CD4-positive, alpha-beta T cell treated with Interleukin-4 for 1 hour (primary cell): ENCODE measurements around the gene PRTFDC1.
"Not testable (repeated sequence)": the region's sequence is repeated elsewhere in the genome, so short reads cannot be mapped to it uniquely, and the experiment has no call there.

Experiments used
- DNase-seq, 2 donors: peaks; one replicate each; pipeline ENCODE4 v3.0.0-alpha.2; 2020 to 2022

The PRTFDC1 gene

GRCh38 chr10:24869354-24870015 is 82.9 kb downstream of the PRTFDC1 start:
- DNase-seq, result no peak

- no peak for DNase-seq
Measured at GRCh38 chr10:24866604-24867583, 85.5 kb downstream of the PRTFDC1 start.

GRCh38 chr10:24865783-24866182 is 86.6 kb downstream of the PRTFDC1 start:
- no peak for DNase-seq

DNA sequence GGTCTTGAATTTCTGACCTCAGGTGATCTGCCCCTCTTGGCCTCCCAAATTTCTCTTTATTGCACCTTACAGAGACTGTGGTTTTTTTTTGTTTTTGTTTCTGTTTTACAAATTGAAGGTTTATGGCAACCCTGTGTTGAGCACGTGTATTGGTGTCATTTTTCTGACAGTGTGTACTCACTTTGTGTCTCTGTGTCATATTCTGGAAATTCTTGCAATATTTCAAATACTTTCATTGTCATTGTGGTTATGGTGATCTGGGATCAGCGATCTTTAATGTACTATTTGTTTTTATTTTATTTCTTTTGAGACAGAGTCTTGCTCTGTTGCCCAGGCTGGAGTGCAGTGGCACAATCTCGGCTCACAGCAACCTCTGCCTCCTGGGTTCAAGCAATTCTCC is 89.8 kb downstream of the PRTFDC1 start:
- DNase-seq, result no peak

DNA sequence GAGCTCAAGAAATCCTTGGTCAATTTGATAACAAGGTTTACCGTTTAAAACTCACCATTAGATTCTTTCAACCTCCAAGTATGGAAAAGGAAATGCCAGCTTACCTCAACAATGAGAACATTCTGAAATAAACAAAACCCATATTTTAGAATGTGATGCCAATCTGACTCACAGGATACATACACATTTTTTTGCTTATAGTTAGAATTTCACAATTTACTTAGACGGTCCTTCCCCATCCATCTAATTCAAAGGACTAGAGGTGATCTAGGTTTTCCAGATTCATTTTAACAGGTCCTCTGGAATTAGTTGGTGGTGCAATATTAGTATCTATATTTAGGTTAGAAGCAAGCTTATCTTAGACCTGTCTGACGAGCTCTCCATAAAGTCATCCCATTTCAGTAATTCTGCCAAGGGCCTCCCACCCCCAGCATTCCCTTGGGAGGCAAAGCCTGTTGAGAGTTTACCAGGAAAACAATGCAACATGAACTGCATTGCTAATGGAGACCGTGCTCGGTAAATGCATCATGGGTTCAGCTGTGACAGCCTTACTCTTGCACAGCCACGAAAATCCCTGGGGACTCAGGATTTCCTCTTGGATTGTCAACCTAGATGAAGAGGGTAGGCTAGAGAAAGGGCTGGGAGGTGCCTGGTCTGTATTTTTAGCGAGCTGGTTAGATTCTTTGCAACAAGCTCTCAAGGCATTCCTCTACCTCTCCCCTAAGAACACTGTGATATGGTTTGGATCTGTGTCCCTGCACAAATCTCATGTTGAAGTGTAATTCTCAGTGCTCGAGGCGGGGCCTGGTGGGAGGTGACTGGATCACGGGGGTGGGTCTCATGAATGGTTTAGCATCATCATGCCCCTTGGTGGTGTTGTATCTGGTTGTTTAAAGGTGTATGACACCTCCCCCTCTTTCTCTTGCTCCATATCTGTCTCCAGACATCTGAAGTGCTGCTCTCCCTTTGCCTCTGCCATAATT is 93.8 kb downstream of the PRTFDC1 start:
- DNase-seq, result no peak

- no peak for DNase-seq
Measured at GRCh38 chr10:24857031-24857725, 95.2 kb downstream of the PRTFDC1 start.

DNA sequence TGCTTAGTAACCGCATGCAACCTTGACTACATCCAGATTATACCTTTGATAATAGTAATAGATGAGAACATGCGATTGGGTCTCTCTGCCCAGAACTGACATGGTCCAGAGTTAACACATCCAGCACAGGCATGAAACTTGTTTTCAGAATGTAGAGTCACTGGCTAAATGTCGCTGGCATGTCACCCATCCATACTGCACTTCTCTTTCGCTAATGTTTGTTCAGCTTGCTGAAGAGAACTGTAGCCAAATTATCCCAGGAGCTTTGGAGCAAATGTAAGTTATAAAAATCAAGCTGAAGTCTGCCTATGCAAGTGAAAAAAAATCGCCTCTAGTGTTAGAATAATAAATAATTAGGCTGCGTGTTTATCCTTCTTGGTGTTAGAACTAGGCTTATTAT is 98.2 kb downstream of the PRTFDC1 start:
- DNase-seq, result no peak

GRCh38 chr10:24853661-24854060 is 98.7 kb downstream of the PRTFDC1 start:
- no peak for DNase-seq

- DNase-seq, result no peak
Measured at GRCh38 chr10:24851629-24852028, 100.8 kb downstream of the PRTFDC1 start.

DNA sequence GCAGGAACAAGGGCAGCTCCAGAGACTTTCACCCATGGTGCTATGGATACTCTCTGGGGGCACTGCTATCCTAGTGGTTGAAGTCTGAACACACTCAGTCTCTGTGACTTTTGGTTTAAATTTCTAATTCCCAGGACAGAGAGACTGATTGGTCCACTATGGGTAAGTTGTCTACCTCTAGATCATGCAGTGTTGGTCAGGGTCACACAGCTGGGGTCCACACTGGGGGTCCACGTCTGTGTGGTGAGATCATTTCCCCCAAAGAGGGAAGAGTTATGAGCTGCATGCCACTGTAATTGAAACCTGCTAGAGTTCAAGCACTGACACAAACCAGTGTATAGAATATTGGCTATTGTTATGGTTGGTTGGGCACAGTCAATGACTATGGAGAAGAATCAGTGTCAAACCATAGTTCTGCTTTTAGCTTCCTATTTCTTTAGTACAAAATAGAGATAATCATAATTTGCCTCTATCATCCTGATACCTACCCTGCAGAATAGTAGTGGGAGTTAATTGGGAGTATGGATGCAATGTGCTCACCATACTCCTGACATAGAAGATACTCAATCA is 101.6 kb downstream of the PRTFDC1 start:
- no peak for DNase-seq

GRCh38 chr10:24849501-24850299 is 102.7 kb downstream of the PRTFDC1 start:
- DNase-seq, result no peak

DNA sequence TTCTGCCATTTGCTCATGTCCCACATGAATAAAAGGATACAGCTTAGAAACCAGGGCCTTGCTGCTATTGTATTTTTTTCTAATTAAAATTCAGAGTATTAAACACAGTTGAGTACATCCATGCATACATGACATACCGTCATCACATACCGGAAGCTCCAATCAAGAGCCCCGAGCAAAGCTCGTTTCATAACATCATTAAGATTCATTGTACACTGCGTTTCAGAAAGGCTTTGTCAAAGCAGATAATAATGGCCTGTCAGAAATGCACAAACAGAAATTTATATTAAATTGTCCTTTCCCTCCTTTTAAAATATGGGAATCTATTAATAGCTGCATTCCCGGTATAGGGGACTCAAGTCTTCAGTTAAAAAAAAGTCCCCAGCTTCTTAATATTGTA is 103.4 kb downstream of the PRTFDC1 start:
- no peak for DNase-seq

DNA sequence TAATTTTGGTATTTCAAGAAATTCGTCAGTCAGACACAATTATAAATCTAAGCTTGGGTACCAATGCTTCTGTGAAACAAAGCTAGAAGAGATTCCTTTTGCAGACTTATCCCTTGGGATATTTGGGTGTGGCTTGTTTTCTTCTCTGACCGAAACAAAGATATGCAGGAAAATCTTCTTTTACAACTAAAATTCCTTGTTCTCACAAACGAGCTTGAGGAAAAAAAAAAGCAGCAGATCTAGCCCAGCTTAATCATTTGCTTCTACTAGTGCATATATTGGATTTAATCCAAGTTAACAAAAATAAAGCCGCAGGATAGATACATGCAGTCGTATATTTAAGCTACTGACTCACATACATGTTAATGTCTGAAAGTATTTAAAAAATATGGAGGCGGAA is 104.2 kb downstream of the PRTFDC1 start:
- DNase-seq, result no peak

DNA sequence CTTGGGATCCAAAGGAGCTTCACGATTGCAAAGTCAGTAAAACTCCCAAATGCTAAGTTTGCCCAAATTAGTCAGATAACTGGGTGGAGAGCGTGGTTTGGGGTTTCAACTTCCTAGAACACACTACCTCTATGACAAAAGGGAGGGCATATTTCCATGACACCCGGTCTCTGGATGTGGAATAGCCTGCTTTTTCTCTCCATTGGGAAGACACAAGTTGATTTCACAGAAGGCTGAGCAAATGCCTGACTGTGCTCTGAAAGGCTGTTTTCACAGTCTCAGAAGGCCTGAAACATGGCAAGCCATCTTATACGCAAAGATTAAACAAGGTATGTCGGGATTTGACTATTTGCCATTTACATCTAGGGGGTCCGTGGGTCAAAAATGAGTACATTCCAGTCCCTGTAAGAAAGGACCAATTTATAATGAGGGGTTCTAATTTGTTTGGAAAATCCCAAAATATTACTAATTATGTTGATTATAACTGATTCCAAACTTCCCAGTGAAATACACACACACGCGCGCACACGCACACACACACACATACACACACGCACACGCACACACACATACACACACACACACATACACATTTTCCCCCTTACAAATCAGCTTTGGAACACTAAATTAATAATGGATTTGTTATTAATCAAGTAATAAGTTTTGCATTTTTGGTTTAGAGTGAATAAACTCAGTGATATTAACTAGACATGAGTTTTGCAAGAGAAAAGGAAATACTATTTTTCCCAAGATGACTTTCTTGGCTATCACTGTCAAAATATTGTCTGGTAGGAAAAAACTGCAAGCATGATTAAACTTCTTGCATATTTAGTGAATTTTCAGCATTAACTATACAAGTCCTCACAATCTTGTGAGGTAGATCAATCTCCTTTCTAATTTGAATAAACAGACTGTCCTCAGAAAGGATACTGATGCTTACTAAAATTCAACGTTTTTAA is 105.0 kb downstream of the PRTFDC1 start:
- no peak for DNase-seq

DNA sequence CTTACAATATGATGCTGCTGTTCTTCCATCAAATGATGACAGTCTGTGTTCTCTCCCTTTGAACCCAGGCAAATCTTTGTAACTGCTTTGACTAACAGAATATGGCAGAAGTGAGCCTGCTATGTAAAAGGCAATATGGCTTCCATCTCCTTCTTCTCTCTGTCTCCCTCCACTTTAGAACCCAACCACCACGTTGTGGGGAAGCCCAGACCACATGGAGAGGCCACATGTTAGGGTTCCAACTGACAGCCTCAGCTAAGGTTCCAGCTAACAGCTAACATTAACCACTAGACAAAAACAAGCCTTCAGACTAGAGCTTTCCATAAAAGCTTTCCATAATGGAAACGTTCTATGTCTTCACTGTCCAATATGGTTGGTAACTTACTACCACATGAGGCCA is 107.7 kb downstream of the PRTFDC1 start:
- DNase-seq, result no peak

DNA sequence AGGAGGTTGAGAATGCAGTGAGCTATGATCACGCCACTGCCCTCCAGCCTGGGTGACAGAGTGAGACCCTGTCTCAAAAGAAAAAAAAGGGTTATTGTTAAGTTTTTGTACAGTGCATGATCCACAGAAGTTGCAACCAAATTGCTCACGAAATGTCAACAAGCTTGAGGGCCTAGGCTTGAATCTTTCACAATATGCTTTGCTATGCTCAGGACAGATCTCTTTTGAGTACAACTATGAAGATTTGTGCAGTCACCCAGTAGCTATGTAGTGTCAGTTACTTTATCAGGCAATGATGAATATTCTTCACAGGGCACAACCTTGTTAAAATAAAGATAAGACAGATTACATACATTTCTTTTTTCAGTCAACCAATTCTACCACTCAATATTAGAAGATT is 109.2 kb downstream of the PRTFDC1 start:
- DNase-seq, result no peak

- no peak for DNase-seq
Measured at GRCh38 chr10:24842856-24843255, 109.5 kb downstream of the PRTFDC1 start.

- no peak for DNase-seq
Measured at GRCh38 chr10:24841530-24841929, 110.9 kb downstream of the PRTFDC1 start.

DNA sequence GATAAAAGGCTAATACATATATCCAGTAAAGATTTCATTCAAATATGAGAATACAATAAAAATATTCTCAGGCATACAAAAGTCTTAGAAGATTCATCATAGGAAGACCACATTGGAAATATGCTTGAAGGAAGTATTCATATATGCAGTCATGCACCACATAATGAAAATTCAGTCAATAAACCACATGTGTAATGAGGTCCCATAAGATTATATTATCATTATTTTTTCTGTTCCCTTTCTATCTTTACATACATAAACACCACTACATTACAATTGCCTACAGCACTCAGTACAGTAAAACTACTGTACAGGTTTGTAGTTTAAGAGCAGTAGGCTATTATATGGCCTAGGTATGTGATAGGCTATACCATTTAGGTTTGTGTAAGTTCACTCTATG is 111.6 kb downstream of the PRTFDC1 start:
- no peak for DNase-seq

DNA sequence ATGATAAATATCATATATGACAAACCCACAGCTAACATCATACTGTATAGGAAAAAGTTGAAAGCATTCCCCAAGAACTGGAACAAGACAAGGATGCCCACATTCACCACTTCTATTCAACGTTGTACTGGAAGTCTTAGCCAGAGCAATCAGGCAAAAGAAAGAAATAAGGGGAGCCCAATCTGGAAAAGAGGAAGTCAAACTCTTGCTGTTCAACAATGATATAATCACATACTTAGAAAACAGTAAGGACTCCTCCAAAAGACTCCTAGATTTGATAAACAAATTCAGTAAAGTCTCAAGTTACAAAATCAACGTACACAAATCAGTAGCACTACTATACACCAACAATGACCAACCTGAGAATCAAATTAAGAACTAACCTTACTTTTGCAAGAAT is 114.6 kb downstream of the PRTFDC1 start:
- DNase-seq, result not testable (repeated sequence)
